ENCODE results near the gene GDPD2. TPM values are rescaled to one million over a fixed set of nuclear protein-coding genes. Genes with fewer than 3 reads are reported as not detected.
A peak's percentile ranks its signal among the peaks of the same experiment; 100 is the strongest.
"Not testable (repeated sequence)": the region's sequence is repeated elsewhere in the genome, so short reads cannot be mapped to it uniquely, and the experiment has no call there.

GDPD2 gene, protein sequence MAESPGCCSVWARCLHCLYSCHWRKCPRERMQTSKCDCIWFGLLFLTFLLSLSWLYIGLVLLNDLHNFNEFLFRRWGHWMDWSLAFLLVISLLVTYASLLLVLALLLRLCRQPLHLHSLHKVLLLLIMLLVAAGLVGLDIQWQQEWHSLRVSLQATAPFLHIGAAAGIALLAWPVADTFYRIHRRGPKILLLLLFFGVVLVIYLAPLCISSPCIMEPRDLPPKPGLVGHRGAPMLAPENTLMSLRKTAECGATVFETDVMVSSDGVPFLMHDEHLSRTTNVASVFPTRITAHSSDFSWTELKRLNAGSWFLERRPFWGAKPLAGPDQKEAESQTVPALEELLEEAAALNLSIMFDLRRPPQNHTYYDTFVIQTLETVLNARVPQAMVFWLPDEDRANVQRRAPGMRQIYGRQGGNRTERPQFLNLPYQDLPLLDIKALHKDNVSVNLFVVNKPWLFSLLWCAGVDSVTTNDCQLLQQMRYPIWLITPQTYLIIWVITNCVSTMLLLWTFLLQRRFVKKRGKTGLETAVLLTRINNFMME
- not detected for total RNA-seq
- total RNA-seq (2013): not detected

DNA sequence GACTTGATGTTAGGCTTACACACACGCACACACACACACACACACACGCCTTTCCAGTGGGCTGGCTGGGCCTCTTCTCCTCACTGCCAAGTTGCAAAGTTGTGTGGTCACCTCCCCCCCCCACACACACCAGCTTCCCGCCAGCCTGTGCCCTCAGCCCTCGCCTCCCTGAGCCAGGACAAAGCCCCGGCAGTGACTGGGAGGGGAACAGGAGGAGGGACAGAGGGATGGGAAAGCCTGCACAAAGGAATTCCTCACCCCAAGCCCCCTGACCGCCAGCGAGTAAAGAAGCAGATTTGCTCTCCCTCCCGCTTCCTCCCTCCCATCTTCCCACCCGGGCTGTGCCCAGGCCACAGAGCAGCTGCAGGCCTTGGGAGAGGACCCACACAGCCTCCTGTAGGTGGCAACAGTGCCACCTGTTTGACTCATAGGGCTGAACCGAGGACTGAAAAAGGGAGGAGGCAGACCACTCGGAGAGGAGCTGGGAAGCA, at the start of gene GDPD2:
Gene GDPD2 (plus strand): TSS at position 464 of the 491 bp plus-strand sequence. CDS start 1,671 bp downstream, outside the sequence.
- WGBS (ENCODE audit: insufficient coverage): 38% methylated on average over 4 of the region's 11 CpGs
- ATAC-seq: peak in 1 of 3 donors; percentile 42
- TF ChIP-seq, protein P1, sequence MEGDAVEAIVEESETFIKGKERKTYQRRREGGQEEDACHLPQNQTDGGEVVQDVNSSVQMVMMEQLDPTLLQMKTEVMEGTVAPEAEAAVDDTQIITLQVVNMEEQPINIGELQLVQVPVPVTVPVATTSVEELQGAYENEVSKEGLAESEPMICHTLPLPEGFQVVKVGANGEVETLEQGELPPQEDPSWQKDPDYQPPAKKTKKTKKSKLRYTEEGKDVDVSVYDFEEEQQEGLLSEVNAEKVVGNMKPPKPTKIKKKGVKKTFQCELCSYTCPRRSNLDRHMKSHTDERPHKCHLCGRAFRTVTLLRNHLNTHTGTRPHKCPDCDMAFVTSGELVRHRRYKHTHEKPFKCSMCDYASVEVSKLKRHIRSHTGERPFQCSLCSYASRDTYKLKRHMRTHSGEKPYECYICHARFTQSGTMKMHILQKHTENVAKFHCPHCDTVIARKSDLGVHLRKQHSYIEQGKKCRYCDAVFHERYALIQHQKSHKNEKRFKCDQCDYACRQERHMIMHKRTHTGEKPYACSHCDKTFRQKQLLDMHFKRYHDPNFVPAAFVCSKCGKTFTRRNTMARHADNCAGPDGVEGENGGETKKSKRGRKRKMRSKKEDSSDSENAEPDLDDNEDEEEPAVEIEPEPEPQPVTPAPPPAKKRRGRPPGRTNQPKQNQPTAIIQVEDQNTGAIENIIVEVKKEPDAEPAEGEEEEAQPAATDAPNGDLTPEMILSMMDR (IDR thresholded peaks at IDR 0.05): no peak

DNA sequence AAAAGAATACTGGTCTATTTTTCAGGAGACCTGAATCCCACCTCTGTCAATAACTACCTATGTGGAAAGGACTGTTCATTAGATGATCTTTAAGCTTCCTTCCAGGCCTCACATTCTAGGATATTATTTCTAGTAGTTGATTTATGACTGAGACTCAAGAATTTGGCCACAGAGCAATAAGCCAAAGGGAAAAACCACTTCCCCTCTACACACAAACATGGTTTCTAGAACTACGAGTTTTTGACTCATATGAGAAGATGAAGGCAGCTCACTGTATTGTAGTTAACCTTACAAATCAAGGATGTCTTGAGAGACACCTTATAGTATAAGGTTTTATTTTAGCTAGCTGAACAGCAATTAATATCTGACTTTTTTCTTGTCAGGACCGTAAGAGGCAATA, 36.9 kb upstream of the GDPD2 start:
- H3K36me3 Mint-ChIP-seq: no peaks in the 10 kb centered on the region
- TF ChIP-seq, protein P1 (IDR thresholded peaks at IDR 0.05): no peak
- no peak overlapping the region for H3K27ac Mint-ChIP-seq
- H3K4me1 Mint-ChIP-seq: no peaks in the 10 kb centered on the region
- H3K27ac ChIP-seq (ENCODE audit: low read length): no peak overlapping the region
- H3K9me3 Mint-ChIP-seq: no peaks in the 10 kb centered on the region
- H3K4me3 Mint-ChIP-seq: no peak overlapping the region
- H3K36me3 ChIP-seq (ENCODE audit: control insufficient read depth, insufficient read depth, low read length): no peaks in the 10 kb centered on the region
- 89% methylated on average over 1 of the region's 2 CpGs for WGBS (ENCODE audit: insufficient coverage)
- H3K4me1 ChIP-seq (ENCODE audit: control insufficient read depth, insufficient read depth, low read length): no peaks in the 10 kb centered on the region
- H3K27me3 ChIP-seq (ENCODE audit: control insufficient read depth, insufficient read depth, low read length): no peaks in the 10 kb centered on the region
- intact Hi-C loops (cut with micrococcal nuclease): no loop called here
- DNase-seq (no peak), ATAC-seq (no peak)
- H3K27me3 Mint-ChIP-seq (ENCODE audit: low read depth in 2 of 2): no peaks in the 10 kb centered on the region
- no peaks in the 10 kb centered on the region for H3K9me3 ChIP-seq (ENCODE audit: control insufficient read depth, insufficient read depth, low read length)
- H3K4me3 ChIP-seq (ENCODE audit: low read length): no peak overlapping the region

More for the DNA sequence above, at the start of gene GDPD2:
- Mint-ChIP-seq H3K36me3 (no peaks in the 10 kb centered on the region), H3K4me3 (no peak within 1 kb of the TSS), H3K9me3 (no peaks in the 10 kb centered on the region), H3K27ac (no peak within 1 kb of the TSS), H3K4me1 (no peaks in the 10 kb centered on the region), H3K27me3 (ENCODE audit: low read depth in 2 of 2) (no peaks in the 10 kb centered on the region)
- no peaks in the 10 kb centered on the region for H3K9me3 ChIP-seq (ENCODE audit: control insufficient read depth, insufficient read depth, low read length)
- H3K4me1 ChIP-seq (ENCODE audit: control insufficient read depth, insufficient read depth, low read length): no peaks in the 10 kb centered on the region
- no peak within 1 kb of the TSS for H3K27ac ChIP-seq (ENCODE audit: low read length)
- intact Hi-C loops (cut with micrococcal nuclease): no loop called here
- DNase-seq: no peak
- H3K27me3 ChIP-seq (ENCODE audit: control insufficient read depth, insufficient read depth, low read length): no peaks in the 10 kb centered on the region
- no peak within 1 kb of the TSS for H3K4me3 ChIP-seq (ENCODE audit: low read length)
- H3K36me3 ChIP-seq (ENCODE audit: control insufficient read depth, insufficient read depth, low read length): no peaks in the 10 kb centered on the region

DNA sequence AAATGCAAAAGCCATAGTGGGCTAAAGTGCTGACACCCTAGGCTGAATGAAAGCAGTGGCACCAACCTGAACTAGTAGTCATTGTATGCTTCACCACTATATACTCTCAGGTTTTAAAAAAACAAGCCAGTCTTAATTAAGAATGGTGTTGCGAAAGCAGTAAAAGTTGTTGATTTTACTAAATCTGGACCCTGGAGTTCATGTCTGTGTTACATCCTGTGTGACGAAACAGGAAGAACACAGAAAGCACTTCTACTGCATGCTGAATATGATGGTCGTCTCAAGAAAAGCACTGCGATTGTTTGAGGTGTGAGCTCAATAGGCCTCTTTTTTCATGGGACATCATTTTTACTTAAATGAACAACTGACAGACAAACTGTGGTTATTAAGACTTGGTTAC, 24.2 kb upstream of the GDPD2 start:
- no peaks in the 10 kb centered on the region for H3K9me3 ChIP-seq (ENCODE audit: control insufficient read depth, insufficient read depth, low read length)
- no peaks in the 10 kb centered on the region for H3K36me3 ChIP-seq (ENCODE audit: control insufficient read depth, insufficient read depth, low read length)
- ATAC-seq: peak; percentile 92 to 96 (median 96)
- no peaks in the 10 kb centered on the region for H3K36me3 Mint-ChIP-seq
- peaks cover 6% of the 10 kb centered on the region for H3K4me1 ChIP-seq (ENCODE audit: control insufficient read depth, insufficient read depth, low read length)
- DNase-seq: peak in 1 of 2 donors; percentile 76
- 25% methylated on average over 4 of the region's 4 CpGs for WGBS (ENCODE audit: insufficient coverage)
- TF ChIP-seq, protein P1 (IDR thresholded peaks at IDR 0.05): no peak
- H3K4me1 Mint-ChIP-seq: no peaks in the 10 kb centered on the region
- H3K4me3 Mint-ChIP-seq: no peak overlapping the region
- peak overlapping the region; percentile 84 to 89 for H3K27ac Mint-ChIP-seq
- H3K27ac ChIP-seq (ENCODE audit: low read length): peak overlapping the region; percentile 81
- intact Hi-C loops (cut with micrococcal nuclease): no loop called here
- H3K27me3 Mint-ChIP-seq (ENCODE audit: low read depth in 2 of 2): no peaks in the 10 kb centered on the region
- no peaks in the 10 kb centered on the region for H3K9me3 Mint-ChIP-seq
- H3K27me3 ChIP-seq (ENCODE audit: control insufficient read depth, insufficient read depth, low read length): no peaks in the 10 kb centered on the region
- no peak overlapping the region for H3K4me3 ChIP-seq (ENCODE audit: low read length)

DNA sequence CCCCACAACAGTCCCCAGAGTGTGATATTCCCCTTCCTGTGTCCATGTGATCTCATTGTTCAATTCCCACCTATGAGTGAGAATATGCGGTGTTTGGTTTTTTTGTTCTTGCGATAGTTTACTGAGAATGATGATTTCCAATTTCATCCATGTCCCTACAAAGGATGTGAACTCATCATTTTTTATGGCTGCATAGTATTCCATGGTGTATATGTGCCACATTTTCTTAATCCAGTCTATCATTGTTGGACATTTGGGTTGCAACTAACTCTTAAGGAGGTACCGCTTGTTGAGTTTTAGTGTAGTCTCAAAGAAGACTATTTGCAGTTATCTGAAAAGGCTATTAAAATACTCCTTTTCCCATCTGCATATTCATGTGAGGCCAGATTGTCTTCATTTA, 22.9 kb upstream of the GDPD2 start:
- WGBS (ENCODE audit: insufficient coverage): no CpG with 5 or more reads among the region's 3 CpGs
- H3K27ac ChIP-seq (ENCODE audit: low read length); H3K4me1 Mint-ChIP-seq; H3K27ac Mint-ChIP-seq; H3K4me3 ChIP-seq (ENCODE audit: low read length); DNase-seq; H3K9me3 ChIP-seq (ENCODE audit: control insufficient read depth, insufficient read depth, low read length); H3K4me1 ChIP-seq (ENCODE audit: control insufficient read depth, insufficient read depth, low read length); H3K9me3 Mint-ChIP-seq; H3K27me3 Mint-ChIP-seq (ENCODE audit: low read depth in 2 of 2); H3K27me3 ChIP-seq (ENCODE audit: control insufficient read depth, insufficient read depth, low read length); H3K36me3 Mint-ChIP-seq; ATAC-seq; H3K36me3 ChIP-seq (ENCODE audit: control insufficient read depth, insufficient read depth, low read length); intact Hi-C loops (cut with micrococcal nuclease); H3K4me3 Mint-ChIP-seq: not testable (repeated sequence)
